H1 (cell line): Measurements from ENCODE around the gene ZNF337. TPM values are rescaled to one million over a fixed set of nuclear protein-coding genes. Genes with fewer than 3 reads are reported as not detected.

Source experiments
- BCL11A ChIP-seq, 2 experiments: IDR thresholded peaks; one replicate each; pipeline ENCODE4 v1.6.1; 2011; ENCODE audit warnings: low read depth in 2 of 2, low read length in 2 of 2, mild to moderate bottlenecking in 2 of 2
- KDM1A ChIP-seq: fragments of 200-600, 300-600 bp; sonication (generic); IDR thresholded peaks from 2 replicates; pipeline ENCODE4 v1.7.1; 2016; ENCODE audit warnings: mild to moderate bottlenecking, low read length, borderline replicate concordance
- SIRT6 ChIP-seq: IDR thresholded peaks from one replicate; pipeline ENCODE4 v1.7.1; 2012; ENCODE audit warnings: low read length, inconsistent platforms
- TAF1 ChIP-seq: IDR thresholded peaks from 2 replicates; pipeline ENCODE4 v1.6.1; 2011; ENCODE audit warnings: mild to moderate bottlenecking, low read depth, low read length
- TCF12 ChIP-seq: IDR thresholded peaks from 2 replicates; pipeline ENCODE4 v1.6.1; 2011; ENCODE audit warnings: low read depth, mild to moderate bottlenecking, low read length
- polyA plus RNA-seq, 7 experiments: library from polyadenylated mRNA; depleted of rRNA in 3 of 7; stranded (reverse) in 5 of 7; unstranded in 2 of 7; fragments of >200 nt in 5 of 7; fragments of 200-250 nt in 2 of 7; gene quantifications; 1 replicate in 5 of 7; 2 replicates in 1 of 7; 4 replicates in 1 of 7; pipeline versions ENCODE4 v1.2.1 to v1.2.3, GENCODE V29; 2011 to 2013; ENCODE audit warnings: missing spikeins in 2 of 7, mixed read lengths in 2 of 7
- total RNA-seq: library from RNA; stranded (reverse); fragmentation: NEBNext Ultra II Directional; extraction: Animal tissue kit (Norgen Biotek cat#: 25700); gene quantifications from 2 replicates; pipeline ENCODE4 v1.2.1, GENCODE V29; 2021

Gene ZNF337
- total and polyA plus RNA-seq, 2 of the 8 experiments (the other 6 are each of a cell fraction or from before 2014, with no cell fraction given), result 2.8 to 6.6 TPM

DNA sequence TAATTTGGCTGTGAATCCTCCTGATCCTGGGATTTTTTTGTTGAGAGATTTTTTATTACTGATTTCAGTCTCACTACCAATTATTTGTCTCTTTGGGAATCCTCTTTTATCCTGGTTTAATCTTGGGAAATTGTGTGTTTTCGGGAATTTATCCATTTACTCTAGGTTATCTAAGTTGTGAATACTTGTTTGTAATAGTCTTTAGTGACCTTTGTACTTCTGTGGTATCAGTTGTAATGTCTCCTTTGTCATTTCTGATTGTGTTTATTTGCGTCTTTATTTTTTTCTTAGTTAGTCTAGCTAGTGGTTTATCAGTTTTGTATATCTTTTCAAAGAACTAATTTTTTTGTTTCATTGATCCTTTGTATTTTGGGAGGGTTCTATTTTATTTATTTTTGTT is 27.3 kb upstream of the ZNF337 start (continued):
- no peak for TF ChIP-seq SIRT6
- TF ChIP-seq BCL11A (IDR thresholded peaks at IDR 0.05; ENCODE audit: low read depth in 2 of 2, low read length in 2 of 2), result no peak
- TF ChIP-seq TCF12, result no peak
- no peak for TF ChIP-seq KDM1A
- TF ChIP-seq TAF1, result no peak
